GM15510 (cell line): ENCODE data around the gene PRSS33.

Experiments
- POLR2A ChIP-seq: IDR thresholded peaks from 3 replicates; pipeline ENCODE4 v1.6.1; 2011; ENCODE audit warnings: borderline replicate concordance; ENCODE audit not compliant: insufficient read length; ENCODE audit errors: extremely low read depth

The PRSS33 gene

DNA sequence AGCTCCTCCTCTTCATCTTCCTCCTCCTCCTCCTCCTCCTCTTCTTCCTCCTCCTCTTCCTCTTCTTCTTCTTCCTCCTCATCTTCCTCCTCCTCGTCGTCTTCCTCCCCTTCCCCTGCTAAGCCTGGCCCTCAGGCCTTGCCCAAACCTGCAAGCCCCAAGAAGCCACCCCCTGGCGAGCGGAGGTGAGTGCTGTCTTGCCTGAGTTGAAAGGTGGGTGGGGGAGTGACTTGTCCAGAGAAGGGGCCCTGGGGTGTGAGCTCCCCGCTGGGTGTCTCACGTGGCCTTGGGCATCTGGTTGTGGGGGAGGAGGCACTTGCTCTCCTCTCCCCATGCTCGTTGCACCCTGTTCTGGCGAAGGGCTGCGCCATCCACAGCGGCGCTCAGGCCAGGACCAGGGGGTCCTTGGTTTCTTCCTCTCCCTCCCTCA is 18.2 kb downstream of the PRSS33 start:
- no peak for TF ChIP-seq POLR2A

DNA sequence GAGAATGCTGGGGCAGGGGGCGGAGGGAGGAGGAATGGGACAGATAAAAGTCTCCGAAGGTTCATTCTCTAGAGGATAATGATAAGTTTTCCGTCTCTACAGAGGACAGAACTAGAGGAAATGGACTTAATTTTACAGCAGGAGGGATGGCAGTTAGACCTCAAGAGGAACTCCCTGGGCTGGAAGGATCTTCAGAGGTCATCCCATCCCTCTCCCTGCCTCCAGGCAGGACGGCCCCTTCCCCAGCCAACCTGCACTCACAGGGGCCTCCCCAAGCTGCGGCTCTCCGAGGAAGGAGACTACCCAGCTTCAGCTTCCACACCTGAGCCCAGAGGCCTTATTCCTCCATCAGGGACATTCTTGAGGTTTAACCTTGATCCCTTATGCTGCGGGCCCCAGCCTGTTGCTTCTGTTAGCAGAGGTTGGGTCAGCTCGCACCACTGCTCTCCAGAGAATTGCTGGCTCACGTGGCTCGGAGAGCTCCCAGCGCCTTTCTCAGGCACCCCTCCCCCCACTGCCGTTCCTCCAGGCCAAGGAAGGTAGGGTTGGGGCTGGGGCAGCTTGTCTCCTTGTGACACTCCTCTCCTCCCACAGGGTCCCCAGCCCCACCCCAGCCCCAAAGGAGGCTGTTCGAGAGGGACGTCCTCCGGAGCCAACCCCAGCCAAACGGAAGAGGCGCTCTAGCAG is 18.8 kb downstream of the PRSS33 start:
- no peak for TF ChIP-seq POLR2A

DNA sequence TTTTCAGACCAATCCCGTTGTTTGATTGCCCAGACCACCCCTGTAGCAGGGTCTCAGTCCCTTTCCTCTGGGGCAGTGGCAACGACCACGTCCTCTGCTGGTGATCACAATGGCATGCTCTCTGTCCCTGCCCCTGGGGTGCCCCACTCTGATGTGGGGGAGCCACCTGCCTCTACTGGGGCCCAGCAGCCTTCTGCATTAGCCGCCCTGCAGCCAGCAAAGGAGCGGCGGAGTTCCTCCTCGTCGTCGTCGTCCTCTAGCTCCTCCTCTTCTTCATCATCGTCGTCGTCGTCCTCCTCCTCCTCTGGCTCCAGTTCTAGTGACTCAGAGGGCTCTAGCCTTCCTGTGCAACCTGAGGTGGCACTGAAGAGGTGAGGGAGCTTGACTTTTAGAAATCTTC is 19.5 kb downstream of the PRSS33 start:
- TF ChIP-seq POLR2A = no peak

DNA sequence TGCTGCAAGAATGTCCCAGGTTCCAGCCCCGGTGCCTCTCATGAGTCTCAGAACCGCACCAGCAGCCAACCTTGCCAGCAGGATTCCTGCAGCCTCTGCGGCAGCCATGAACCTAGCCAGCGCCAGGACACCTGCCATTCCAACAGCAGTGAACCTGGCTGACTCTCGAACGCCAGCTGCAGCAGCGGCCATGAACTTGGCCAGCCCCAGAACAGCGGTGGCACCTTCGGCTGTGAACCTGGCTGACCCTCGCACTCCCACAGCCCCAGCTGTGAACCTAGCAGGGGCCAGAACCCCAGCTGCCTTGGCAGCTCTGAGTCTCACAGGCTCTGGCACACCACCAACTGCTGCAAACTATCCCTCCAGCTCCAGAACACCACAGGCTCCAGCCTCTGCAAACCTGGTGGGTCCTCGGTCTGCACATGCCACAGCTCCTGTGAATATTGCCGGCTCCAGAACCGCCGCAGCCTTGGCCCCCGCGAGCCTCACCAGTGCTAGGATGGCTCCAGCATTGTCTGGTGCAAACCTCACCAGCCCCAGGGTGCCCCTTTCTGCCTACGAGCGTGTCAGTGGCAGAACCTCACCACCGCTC is 20.1 kb downstream of the PRSS33 start:
- TF ChIP-seq POLR2A = no peak

DNA sequence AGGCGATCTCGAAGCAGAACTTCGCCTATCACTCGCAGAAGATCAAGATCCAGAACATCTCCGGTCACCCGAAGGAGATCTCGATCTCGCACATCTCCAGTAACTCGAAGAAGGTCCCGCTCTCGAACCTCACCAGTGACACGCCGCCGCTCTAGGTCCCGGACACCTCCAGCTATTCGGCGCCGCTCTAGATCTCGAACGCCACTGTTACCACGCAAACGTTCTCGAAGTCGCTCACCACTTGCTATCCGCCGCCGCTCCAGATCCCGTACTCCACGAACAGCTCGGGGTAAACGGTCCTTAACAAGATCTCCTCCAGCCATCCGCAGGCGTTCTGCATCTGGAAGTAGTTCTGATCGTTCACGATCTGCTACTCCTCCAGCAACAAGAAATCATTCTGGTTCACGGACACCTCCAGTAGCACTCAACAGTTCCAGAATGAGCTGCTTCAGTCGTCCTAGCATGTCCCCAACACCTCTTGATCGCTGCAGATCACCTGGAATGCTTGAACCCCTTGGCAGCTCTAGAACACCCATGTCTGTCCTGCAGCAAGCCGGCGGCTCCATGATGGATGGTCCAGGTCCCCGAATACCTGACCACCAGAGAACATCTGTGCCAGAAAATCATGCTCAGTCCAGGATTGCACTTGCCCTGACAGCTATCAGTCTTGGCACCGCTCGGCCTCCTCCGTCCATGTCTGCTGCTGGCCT is 20.8 kb downstream of the PRSS33 start:
- no peak for TF ChIP-seq POLR2A

DNA sequence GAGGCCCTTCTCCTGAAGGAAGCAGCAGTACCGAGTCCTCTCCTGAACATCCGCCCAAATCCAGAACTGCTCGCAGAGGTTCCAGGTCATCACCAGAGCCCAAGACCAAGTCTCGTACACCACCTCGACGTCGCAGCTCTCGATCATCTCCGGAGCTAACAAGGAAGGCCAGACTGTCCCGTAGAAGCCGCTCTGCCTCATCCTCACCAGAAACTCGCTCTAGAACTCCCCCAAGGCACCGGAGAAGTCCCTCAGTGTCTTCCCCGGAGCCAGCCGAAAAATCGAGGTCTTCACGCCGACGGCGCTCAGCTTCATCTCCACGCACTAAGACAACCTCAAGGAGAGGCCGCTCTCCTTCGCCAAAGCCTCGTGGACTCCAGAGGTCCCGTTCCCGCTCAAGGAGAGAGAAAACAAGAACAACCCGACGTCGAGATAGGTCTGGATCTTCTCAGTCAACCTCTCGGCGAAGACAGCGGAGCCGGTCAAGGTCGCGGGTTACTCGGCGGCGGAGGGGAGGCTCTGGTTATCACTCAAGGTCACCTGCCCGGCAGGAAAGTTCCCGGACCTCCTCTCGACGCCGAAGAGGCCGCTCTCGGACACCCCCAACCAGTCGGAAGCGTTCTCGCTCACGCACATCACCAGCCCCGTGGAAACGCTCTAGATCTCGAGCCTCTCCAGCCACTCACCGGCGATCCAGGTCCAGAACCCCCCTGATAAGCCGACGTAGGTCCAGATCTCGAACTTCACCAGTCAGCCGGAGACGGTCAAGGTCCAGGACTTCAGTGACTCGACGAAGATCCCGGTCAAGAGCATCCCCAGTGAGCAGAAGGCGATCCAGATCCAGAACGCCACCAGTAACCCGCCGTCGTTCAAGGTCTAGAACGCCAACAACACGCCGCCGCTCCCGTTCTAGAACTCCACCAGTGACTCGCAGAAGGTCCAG is 21.6 kb downstream of the PRSS33 start:
- TF ChIP-seq POLR2A = no peak

DNA sequence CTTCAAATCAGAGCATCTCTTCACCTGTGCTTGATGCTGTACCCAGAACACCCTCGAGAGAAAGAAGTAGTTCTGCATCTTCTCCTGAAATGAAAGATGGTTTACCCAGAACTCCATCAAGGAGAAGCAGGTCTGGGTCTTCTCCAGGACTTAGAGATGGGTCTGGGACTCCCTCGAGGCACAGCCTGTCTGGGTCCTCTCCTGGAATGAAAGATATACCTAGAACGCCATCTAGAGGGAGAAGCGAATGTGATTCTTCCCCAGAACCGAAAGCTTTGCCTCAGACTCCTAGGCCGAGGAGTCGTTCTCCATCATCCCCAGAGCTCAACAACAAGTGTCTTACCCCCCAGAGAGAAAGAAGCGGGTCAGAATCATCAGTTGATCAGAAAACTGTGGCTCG is 22.6 kb downstream of the PRSS33 start:
- TF ChIP-seq POLR2A = no peak

DNA sequence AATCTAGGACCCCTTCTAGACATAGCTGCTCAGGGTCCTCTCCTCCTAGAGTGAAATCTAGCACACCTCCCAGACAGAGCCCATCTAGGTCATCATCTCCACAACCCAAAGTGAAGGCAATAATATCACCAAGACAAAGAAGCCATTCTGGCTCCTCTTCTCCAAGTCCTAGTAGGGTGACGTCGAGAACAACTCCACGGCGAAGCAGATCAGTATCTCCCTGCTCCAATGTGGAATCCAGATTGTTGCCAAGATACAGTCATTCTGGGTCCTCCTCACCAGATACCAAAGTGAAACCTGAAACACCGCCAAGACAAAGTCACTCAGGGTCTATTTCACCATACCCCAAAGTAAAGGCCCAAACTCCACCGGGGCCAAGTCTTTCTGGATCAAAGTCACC is 24.2 kb downstream of the PRSS33 start:
- no peak for TF ChIP-seq POLR2A

DNA sequence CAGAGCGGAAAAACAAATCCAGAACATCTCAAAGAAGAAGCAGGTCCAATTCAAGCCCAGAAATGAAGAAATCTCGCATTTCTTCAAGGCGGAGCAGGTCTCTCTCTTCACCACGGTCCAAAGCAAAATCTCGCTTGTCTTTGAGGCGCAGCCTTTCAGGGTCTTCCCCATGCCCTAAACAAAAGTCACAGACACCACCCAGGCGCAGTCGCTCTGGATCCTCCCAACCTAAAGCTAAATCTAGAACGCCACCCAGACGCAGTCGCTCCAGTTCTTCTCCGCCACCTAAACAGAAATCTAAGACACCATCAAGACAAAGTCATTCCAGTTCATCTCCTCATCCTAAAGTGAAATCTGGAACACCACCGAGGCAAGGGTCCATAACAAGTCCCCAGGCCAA is 24.6 kb downstream of the PRSS33 start:
- no peak for TF ChIP-seq POLR2A

DNA sequence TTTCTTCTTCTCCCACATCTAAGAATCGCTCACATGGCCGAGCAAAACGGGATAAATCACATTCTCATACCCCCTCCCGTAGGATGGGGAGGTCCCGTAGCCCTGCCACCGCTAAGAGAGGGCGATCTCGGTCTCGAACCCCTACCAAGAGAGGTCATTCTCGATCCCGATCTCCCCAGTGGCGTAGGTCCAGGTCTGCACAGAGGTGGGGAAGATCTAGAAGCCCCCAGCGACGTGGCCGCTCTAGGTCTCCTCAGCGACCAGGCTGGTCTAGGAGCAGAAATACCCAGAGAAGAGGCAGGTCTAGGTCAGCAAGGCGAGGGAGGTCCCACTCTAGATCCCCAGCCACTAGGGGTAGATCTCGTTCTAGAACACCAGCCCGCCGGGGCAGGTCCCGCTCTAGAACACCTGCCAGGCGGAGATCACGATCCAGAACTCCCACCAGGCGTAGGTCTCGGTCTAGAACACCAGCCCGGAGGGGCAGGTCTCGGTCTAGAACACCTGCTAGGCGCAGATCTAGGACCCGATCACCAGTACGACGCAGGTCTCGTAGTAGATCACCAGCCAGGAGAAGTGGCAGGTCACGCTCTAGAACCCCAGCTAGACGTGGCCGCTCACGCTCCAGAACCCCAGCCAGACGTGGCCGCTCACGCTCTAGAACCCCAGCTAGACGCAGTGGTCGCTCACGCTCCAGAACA is 25.3 kb downstream of the PRSS33 start:
- TF ChIP-seq POLR2A = no peak

DNA sequence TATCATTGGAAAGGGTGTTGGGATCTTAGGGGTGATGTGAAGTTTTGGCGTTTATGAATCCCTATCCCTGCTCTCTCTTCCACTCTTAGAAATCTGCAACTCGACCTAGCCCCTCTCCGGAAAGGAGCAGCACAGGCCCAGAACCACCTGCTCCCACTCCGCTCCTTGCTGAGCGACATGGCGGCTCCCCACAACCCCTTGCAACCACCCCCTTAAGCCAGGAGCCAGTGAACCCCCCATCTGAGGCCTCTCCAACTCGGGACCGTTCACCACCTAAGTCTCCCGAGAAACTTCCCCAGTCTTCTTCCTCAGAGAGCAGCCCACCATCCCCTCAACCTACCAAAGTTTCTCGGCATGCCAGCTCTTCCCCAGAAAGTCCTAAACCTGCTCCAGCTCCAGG is 25.9 kb downstream of the PRSS33 start:
- TF ChIP-seq POLR2A = no peak

DNA sequence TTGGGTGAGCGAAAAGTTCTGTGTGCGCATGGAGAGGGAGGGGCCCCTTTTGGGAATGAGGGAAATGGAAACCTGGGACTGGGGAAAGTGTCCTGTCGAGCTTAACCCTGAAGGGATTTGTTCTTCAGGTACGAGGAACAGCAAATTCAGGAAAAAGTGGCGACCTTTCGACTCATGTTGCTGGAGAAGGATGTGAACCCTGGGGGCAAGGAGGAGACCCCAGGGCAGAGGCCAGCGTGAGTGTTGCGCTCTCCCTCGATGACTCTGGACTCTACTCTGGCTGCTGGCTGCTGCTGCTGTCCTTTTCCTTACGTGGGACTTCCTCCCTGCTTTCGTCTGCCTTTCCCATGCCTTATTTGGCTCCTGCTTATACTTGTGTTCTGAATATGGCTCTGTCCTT is 30.0 kb downstream of the PRSS33 start:
- no peak for TF ChIP-seq POLR2A

DNA sequence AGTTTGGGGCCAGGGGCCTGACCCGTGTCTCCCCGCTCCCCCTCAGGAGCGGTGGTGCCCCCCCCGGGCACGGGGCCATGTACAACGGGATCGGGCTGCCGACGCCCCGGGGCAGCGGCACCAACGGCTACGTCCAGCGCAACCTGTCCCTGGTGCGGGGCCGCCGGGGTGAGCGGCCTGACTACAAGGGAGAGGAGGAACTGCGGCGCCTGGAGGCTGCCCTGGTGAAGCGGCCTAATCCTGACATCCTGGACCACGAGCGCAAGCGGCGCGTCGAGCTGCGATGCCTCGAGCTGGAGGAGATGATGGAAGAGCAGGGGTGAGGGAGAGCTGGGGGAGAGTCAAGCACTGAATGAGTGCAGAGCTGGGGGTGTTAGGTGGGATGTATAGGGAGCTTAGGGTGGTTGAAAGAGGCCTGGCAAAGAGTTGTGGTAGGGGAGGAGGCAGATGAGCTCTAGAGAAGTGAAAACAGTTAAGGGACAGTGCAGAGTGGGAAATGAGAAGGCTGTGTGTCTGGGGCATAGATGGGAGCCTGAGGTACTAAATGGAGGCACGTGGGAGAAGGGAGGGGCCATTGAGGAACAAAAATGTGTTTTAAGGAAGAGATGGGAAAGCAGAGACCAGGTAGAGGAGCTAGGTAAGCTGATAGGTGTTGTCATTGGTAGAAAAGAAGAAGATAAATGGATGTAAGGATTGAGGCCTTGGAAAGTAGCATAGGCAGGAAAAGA is 30.9 kb downstream of the PRSS33 start:
- TF ChIP-seq POLR2A = no peak

DNA sequence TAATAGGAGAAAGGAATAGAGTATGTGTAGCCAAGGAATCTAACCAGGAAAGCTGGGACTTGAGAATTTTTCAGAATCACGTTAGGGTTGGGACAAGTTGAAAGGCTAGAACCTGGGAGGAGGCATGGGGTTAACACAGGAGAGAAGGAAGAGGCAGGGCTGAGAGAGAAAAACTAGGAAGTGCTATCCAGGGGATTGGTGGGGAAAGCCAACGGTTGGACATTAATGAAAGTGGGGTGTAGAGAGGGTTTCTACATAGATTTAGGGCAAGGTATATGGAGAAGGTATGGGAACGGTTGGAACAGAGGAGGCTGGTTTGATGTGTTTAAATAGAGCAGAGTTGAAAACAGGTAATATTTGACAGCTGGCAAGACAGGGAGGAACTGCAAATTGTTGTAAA is 32.2 kb downstream of the PRSS33 start:
- no peak for TF ChIP-seq POLR2A

DNA sequence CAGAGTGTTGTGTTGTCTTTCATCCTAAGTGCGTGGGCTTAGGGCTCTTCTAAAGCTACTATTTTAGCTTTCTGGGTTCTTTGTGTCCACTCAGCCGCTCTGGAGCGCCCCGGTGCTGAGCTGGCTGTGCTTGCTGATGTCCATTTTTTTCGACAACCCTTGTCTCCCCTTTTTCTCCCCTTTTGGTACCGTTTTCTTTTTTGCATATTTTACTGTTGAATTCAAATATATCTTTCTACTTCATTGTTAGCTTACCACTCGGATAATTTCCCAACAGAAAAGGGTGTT is 33.7 kb downstream of the PRSS33 start:
- TF ChIP-seq POLR2A = no peak
